GM18499 (cell line): ENCODE data around the gene FAM89B.

ENCODE experiments used
- ATAC-seq: cut with Tn5 transposase; IDR thresholded peaks from one replicate; pipeline ENCODE4 v1.9.1; 2021; ENCODE audit warnings: moderate number of reproducible peaks; ENCODE audit not compliant: insufficient read depth, unreplicated experiment

FAM89B gene

GRCh38 chr11:65620666-65621065, 48.3 kb downstream of the FAM89B start:
- ATAC-seq: no peak

- ATAC-seq: no peak
These were observed 49.1 kb downstream of the FAM89B start for GRCh38 chr11:65621460-65621859.

- ATAC-seq: no peak
These were observed 49.7 kb downstream of the FAM89B start for GRCh38 chr11:65622011-65622410.

GRCh38 chr11:65623177-65623576, 50.8 kb downstream of the FAM89B start:
- ATAC-seq: no peak
